ENCODE measurements around the gene RGS2. TPM values are rescaled to one million over a fixed set of nuclear protein-coding genes. Genes with fewer than 3 reads are reported as not detected.

The RGS2 gene
- total RNA-seq, 1 donor from 2014 or later, result 5.0 TPM

- DNase-seq (ENCODE audit: low spot score), result no peak
- H3K4me3 Mint-ChIP-seq (ENCODE audit: low read depth), result no peak overlapping the region
- H3K4me1 Mint-ChIP-seq (ENCODE audit: low read depth), result no peaks in the 10 kb centered on the region
- no peaks in the 10 kb centered on the region for H3K9me3 Mint-ChIP-seq
- H3K36me3 Mint-ChIP-seq (ENCODE audit: low read depth), result no peaks in the 10 kb centered on the region
- intact Hi-C loops (cut with micrococcal nuclease), result no loop called here
- H3K27me3 Mint-ChIP-seq (ENCODE audit: low read depth), result peaks cover 8% of the 10 kb centered on the region
- H3K27ac Mint-ChIP-seq, result no peak overlapping the region
Measured at GRCh38 chr1:192817246-192817645, 8.4 kb downstream of the RGS2 start.

- H3K27me3 Mint-ChIP-seq (ENCODE audit: low read depth), result peaks cover 24% of the 10 kb centered on the region
- intact Hi-C loops (cut with micrococcal nuclease), result no loop called here
- no peaks in the 10 kb centered on the region for H3K4me1 Mint-ChIP-seq (ENCODE audit: low read depth)
- no peak overlapping the region for H3K27ac Mint-ChIP-seq
- H3K9me3 Mint-ChIP-seq, result no peaks in the 10 kb centered on the region
- no peak for DNase-seq (ENCODE audit: low spot score)
- H3K4me3 Mint-ChIP-seq (ENCODE audit: low read depth), result no peak overlapping the region
- no peaks in the 10 kb centered on the region for H3K36me3 Mint-ChIP-seq (ENCODE audit: low read depth)
Measured at GRCh38 chr1:192821296-192821695, 12.5 kb downstream of the RGS2 start.

GRCh38 chr1:192824511-192824910 is 15.7 kb downstream of the RGS2 start:
- Mint-ChIP-seq H3K4me1 (ENCODE audit: low read depth) (no peaks in the 10 kb centered on the region), H3K9me3 (no peaks in the 10 kb centered on the region), H3K36me3 (ENCODE audit: low read depth) (no peaks in the 10 kb centered on the region), H3K4me3 (ENCODE audit: low read depth) (no peak overlapping the region), H3K27me3 (ENCODE audit: low read depth) (peaks cover 27% of the 10 kb centered on the region), H3K27ac (no peak overlapping the region)
- DNase-seq (ENCODE audit: low spot score), result no peak
- intact Hi-C loops (cut with micrococcal nuclease), result no loop called here

GRCh38 chr1:192826791-192827546 is 18.1 kb downstream of the RGS2 start:
- Mint-ChIP-seq H3K4me1 (ENCODE audit: low read depth) (no peaks in the 10 kb centered on the region), H3K36me3 (ENCODE audit: low read depth) (no peaks in the 10 kb centered on the region), H3K27ac (no peak overlapping the region), H3K9me3 (no peaks in the 10 kb centered on the region), H3K27me3 (ENCODE audit: low read depth) (peaks cover 24% of the 10 kb centered on the region), H3K4me3 (ENCODE audit: low read depth) (no peak overlapping the region)
- intact Hi-C loops (cut with micrococcal nuclease), result no loop called here
- no peak for DNase-seq (ENCODE audit: low spot score)

GRCh38 chr1:192830595-192831246 is 21.9 kb downstream of the RGS2 start:
- Mint-ChIP-seq H3K27ac (no peak overlapping the region), H3K27me3 (ENCODE audit: low read depth) (peaks cover 7% of the 10 kb centered on the region), H3K9me3 (no peaks in the 10 kb centered on the region), H3K4me3 (ENCODE audit: low read depth) (no peak overlapping the region), H3K4me1 (ENCODE audit: low read depth) (no peaks in the 10 kb centered on the region), H3K36me3 (ENCODE audit: low read depth) (no peaks in the 10 kb centered on the region)
- no peak for DNase-seq (ENCODE audit: low spot score)
- intact Hi-C loops (cut with micrococcal nuclease), result no loop called here

- H3K27me3 Mint-ChIP-seq (ENCODE audit: low read depth), result peaks cover 7% of the 10 kb centered on the region
- no peak overlapping the region for H3K4me3 Mint-ChIP-seq (ENCODE audit: low read depth)
- intact Hi-C loops (cut with micrococcal nuclease), result no loop called here
- H3K4me1 Mint-ChIP-seq (ENCODE audit: low read depth), result no peaks in the 10 kb centered on the region
- no peak overlapping the region for H3K27ac Mint-ChIP-seq
- no peak for DNase-seq (ENCODE audit: low spot score)
- H3K9me3 Mint-ChIP-seq, result no peaks in the 10 kb centered on the region
- H3K36me3 Mint-ChIP-seq (ENCODE audit: low read depth), result no peaks in the 10 kb centered on the region
Measured at GRCh38 chr1:192831706-192832355, 23.0 kb downstream of the RGS2 start.

GRCh38 chr1:192832492-192832891 is 23.7 kb downstream of the RGS2 start:
- no peaks in the 10 kb centered on the region for H3K4me1 Mint-ChIP-seq (ENCODE audit: low read depth)
- H3K36me3 Mint-ChIP-seq (ENCODE audit: low read depth), result no peaks in the 10 kb centered on the region
- H3K4me3 Mint-ChIP-seq (ENCODE audit: low read depth), result no peak overlapping the region
- intact Hi-C loops (cut with micrococcal nuclease), result no loop called here
- no peak for DNase-seq (ENCODE audit: low spot score)
- no peaks in the 10 kb centered on the region for H3K9me3 Mint-ChIP-seq
- no peak overlapping the region for H3K27ac Mint-ChIP-seq
- peaks cover 7% of the 10 kb centered on the region for H3K27me3 Mint-ChIP-seq (ENCODE audit: low read depth)

GRCh38 chr1:192835116-192835515 is 26.3 kb downstream of the RGS2 start:
- H3K27me3 Mint-ChIP-seq (ENCODE audit: low read depth), result no peaks in the 10 kb centered on the region
- no peaks in the 10 kb centered on the region for H3K36me3 Mint-ChIP-seq (ENCODE audit: low read depth)
- no peak overlapping the region for H3K27ac Mint-ChIP-seq
- no peaks in the 10 kb centered on the region for H3K9me3 Mint-ChIP-seq
- H3K4me1 Mint-ChIP-seq (ENCODE audit: low read depth), result no peaks in the 10 kb centered on the region
- no peak overlapping the region for H3K4me3 Mint-ChIP-seq (ENCODE audit: low read depth)
- DNase-seq (ENCODE audit: low spot score), result no peak
- intact Hi-C loops (cut with micrococcal nuclease), result no loop called here

- intact Hi-C loops (cut with micrococcal nuclease), result no loop called here
- H3K9me3 Mint-ChIP-seq, result no peaks in the 10 kb centered on the region
- peaks cover 18% of the 10 kb centered on the region for H3K27me3 Mint-ChIP-seq (ENCODE audit: low read depth)
- H3K36me3 Mint-ChIP-seq (ENCODE audit: low read depth), result no peaks in the 10 kb centered on the region
- H3K27ac Mint-ChIP-seq, result no peak overlapping the region
- no peak for DNase-seq (ENCODE audit: low spot score)
- no peaks in the 10 kb centered on the region for H3K4me1 Mint-ChIP-seq (ENCODE audit: low read depth)
- H3K4me3 Mint-ChIP-seq (ENCODE audit: low read depth), result no peak overlapping the region
Measured at GRCh38 chr1:192839162-192840066, 30.6 kb downstream of the RGS2 start.

- Mint-ChIP-seq H3K27ac (no peak overlapping the region), H3K27me3 (ENCODE audit: low read depth) (peaks cover 32% of the 10 kb centered on the region), H3K4me1 (ENCODE audit: low read depth) (no peaks in the 10 kb centered on the region), H3K9me3 (no peaks in the 10 kb centered on the region), H3K36me3 (ENCODE audit: low read depth) (no peaks in the 10 kb centered on the region), H3K4me3 (ENCODE audit: low read depth) (no peak overlapping the region)
- no peak for DNase-seq (ENCODE audit: low spot score)
- intact Hi-C loops (cut with micrococcal nuclease), result no loop called here
Measured at GRCh38 chr1:192844360-192844759, 35.5 kb downstream of the RGS2 start.

- no peaks in the 10 kb centered on the region for H3K9me3 Mint-ChIP-seq
- H3K27ac Mint-ChIP-seq, result no peak overlapping the region
- no peak for DNase-seq (ENCODE audit: low spot score)
- H3K4me3 Mint-ChIP-seq (ENCODE audit: low read depth), result no peak overlapping the region
- H3K36me3 Mint-ChIP-seq (ENCODE audit: low read depth), result no peaks in the 10 kb centered on the region
- peaks cover 28% of the 10 kb centered on the region for H3K27me3 Mint-ChIP-seq (ENCODE audit: low read depth)
- no peaks in the 10 kb centered on the region for H3K4me1 Mint-ChIP-seq (ENCODE audit: low read depth)
- intact Hi-C loops (cut with micrococcal nuclease), result no loop called here
Measured at GRCh38 chr1:192846950-192847349, 38.1 kb downstream of the RGS2 start.

- H3K36me3 Mint-ChIP-seq (ENCODE audit: low read depth), result no peaks in the 10 kb centered on the region
- peaks cover 21% of the 10 kb centered on the region for H3K27me3 Mint-ChIP-seq (ENCODE audit: low read depth)
- H3K4me1 Mint-ChIP-seq (ENCODE audit: low read depth), result no peaks in the 10 kb centered on the region
- H3K9me3 Mint-ChIP-seq, result no peaks in the 10 kb centered on the region
- intact Hi-C loops (cut with micrococcal nuclease), result no loop called here
- H3K27ac Mint-ChIP-seq, result no peak overlapping the region
- no peak overlapping the region for H3K4me3 Mint-ChIP-seq (ENCODE audit: low read depth)
- DNase-seq (ENCODE audit: low spot score), result no peak
Measured at GRCh38 chr1:192849011-192849410, 40.2 kb downstream of the RGS2 start.

Data from activated T-helper 2 cell treated with anti-CD3 and anti-CD28 coated beads, Interferon-gamma antibody, Interleukin-2, Interleukin-4, amounts not matched to agents 10 μg/mL and 5 μg/mL and 100 μg/mL, durations not matched to agents 14 hours and 24 hours and 36 hours (primary cell).